NCI-H524 (cell line): Measurements from ENCODE around the gene MST1.

ENCODE experiments used
- DNase-seq, 2 experiments: peaks; one replicate each; lab custom pipeline; 2025; lab: John Stamatoyannopoulos, UW

MST1 gene

DNA sequence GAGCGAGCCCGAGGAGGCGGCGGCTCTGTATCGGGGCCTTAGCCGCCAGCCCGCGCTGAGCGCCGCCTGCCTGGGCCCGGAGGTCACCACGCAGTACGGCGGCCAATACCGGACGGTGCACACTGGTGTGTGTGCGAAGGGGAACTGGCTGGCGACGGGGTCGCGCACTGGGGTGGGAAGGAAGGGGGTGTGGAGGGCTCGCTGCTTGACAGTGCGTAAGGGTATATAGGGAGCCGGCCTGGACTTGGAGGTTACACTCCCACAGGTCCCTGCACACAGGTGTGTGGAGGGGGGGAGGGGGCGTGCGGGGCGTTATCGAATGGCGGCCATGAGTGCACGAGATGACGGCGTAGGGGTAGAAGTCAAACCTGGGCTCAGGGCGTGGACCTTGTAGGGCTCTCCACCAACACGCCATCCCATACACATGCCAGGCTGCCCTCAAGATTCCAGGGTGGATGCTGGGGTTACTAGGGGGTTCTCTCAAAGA lies 14.7 kb downstream of the MST1 start:
- no peak for DNase-seq

- no peak for DNase-seq
Measured at GRCh38 chr3:49673715-49674496, 15.4 kb downstream of the MST1 start, which contains the start of gene APEH. TSS of gene APEH (plus strand) at chr3:49674351. CDS start at chr3:49674402, 51 bp downstream.

GRCh38 chr3:49673121-49673714 lies 16.1 kb downstream of the MST1 start:
- DNase-seq = no peak

DNA sequence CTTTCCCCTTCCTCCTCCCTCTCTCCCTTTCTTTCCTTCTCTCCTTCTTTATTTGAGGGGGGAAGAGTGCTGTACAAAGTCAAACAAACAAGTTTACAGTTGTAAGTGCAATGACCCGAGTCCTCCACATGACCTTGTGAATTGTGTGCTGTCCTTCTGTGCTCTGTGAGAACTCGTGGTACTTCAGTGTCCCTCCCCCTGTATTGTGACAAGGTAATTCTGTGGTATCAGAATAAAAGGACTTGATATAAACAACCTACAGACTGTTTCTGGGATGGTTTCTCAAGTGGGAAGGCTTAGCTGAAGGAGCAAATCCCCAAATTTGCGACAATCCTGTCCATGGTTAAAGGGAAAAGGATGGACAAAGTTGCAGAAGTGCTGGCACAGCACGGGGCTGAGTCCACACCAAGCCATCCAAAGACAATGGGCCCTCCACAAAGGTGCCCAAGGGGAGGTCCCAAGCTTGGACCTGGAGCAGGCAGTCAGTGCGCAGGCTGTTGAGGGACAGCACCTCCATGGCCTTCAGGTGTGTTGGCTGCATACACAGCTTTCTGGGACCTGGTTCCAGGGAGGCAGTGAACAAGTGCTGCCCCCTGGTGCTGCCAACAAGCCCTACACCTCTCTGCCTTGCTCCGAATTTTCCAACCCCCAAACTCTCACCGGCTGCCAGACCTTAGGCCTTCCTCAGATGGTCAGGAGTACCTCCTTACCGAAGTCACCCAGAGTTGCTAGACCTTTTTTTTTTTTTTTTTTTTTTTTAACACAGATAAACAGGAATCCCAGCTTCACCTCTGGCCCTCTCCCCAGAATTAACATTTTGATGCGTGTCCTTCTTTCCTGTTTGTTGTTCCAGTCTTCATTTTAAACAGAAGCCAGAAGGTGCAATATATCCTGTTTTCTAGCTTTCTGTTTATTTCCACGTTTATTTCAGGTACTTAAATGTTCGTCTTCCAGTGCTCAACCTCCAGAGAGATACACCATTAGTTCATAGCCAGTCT lies 17.7 kb downstream of the MST1 start:
- DNase-seq = no peak

DNA sequence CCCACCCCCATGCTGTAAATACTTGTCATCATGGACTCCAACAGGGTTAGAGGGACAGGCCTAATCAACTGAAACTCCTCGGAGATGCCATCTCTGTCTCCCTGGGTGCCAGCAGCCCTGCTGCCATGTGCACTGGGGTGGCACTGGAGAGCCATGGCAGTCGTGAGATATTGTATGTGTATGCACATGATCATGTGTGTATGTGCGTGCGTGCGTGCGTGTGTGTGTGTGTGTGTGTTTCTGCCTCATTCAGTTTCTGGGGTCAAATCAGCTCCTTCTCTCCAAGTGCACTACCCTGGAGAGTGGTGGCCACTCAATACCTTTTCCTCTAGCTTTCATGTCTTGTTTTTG lies 18.4 kb downstream of the MST1 start:
- no peak for DNase-seq

GRCh38 chr3:49669352-49669751 lies 19.9 kb downstream of the MST1 start:
- no peak for DNase-seq

DNA sequence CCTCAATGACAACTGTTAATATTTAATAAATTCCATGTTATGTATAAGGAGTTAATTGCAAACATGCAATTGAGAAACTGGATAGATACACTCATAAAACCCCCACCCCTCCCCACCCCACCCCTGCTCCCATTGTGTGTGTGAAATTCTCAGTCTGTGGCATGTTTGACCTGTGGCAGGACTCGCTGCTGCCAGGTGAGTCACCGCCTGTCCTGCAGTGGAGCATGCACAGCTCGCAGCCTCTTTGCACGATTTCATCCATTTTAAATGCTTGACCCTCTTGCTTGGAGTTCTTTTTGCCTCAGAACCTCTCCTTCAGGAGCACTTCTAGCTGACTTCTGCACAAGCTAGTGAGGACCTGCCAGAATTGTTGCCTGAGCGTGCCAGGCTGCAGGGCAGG lies 20.4 kb downstream of the MST1 start:
- no peak for DNase-seq

DNA sequence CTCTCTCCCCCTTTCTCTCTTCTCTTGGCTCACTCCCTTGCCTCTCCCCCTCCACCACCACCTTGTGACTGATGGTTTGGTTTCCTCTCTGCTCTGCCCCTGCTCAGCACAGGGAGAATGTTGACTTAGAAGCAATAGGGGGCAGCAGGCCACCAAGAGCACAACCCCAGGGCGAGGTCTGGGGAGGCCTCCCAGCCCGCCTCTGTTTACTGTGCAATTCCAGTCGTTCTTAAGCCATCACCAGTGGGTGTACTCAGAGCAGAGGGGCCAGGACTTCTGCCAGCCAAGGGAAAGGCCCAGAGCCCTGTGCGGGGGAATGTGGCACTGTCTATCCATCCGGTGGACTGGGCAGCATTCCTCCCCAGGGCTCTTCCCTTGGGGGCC lies 20.9 kb downstream of the MST1 start:
- no peak for DNase-seq

DNA sequence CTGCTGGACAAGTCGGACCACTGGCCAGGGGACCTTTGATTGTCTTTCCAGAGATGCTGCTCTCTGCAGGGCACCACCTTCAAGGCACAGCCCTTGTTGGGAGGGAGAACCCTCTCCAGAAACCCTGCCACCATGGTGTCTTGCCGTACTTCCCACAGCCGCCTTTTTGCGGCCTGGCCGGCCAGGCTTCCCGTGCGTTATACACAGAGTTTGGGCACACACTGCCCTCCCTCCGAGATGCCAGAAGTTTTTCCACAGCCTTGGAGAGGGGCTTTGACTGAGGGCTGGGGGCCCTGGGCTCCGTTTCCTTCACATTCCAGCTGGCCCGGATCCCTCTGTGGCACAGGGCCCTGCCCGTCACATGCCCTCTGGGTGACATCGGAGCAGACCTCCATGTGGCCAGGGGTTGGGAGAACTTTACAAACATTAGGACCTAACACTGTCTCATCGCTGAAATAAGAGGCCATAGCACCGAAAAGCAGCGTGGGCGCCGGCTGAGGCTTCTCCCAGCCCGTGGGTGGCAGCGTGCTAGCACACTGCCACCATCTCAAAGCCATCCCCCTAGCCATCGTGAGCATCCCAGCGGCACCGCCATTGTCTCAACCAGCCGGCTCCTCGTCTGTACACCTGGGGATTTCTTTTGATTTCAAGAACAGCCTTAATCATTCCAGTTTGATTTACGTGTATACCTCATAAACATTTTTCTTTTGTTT lies 21.4 kb downstream of the MST1 start:
- DNase-seq = no peak

DNA sequence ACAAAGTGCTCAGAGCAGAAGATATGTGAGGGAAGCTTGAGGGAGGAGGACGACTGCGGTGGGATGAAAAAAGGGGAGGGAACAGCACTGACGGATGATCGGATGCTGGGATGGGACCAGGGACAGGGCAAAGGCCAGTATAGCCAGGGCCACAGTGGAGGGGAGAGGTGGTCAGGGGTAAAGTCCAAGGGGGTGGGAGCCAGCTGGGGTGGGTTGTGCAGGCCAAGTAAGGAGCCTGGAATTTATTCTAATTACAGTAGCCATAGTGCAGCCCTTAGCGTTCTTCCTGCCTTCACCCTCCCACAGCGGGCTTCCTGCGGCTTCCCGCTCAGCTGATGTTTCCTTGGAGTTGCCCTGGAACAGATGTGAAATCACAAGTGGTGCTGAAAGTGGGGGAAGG lies 22.7 kb downstream of the MST1 start:
- DNase-seq = no peak

GRCh38 chr3:49665822-49666519 lies 23.3 kb downstream of the MST1 start:
- DNase-seq = no peak

- DNase-seq = no peak
Measured at GRCh38 chr3:49664300-49664699, 25.0 kb downstream of the MST1 start.

- DNase-seq = no peak
Measured at GRCh38 chr3:49663831-49664230, 25.4 kb downstream of the MST1 start.

- no peak for DNase-seq
Measured at GRCh38 chr3:49662720-49663413, 26.4 kb downstream of the MST1 start.

DNA sequence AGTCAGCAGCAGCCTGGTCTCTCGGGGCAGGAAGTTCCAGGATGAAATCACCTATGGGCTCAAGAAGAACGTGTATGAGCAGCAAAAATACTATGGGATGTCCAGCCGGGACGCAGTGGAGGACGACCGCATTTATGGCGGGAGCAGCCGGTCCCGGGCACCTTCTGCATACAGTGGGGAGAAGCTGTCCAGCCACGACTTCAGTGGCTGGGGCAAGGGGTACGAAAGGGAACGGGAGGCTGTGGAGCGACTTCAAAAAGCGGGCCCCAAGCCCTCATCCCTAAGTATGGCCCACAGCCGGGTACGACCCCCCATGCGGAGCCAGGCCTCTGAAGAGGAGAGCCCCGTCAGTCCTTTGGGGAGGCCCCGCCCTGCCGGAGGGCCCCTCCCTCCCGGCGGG lies 27.3 kb downstream of the MST1 start:
- no peak for DNase-seq

- DNase-seq = no peak
Measured at GRCh38 chr3:49661281-49661680, 28.0 kb downstream of the MST1 start.

DNA sequence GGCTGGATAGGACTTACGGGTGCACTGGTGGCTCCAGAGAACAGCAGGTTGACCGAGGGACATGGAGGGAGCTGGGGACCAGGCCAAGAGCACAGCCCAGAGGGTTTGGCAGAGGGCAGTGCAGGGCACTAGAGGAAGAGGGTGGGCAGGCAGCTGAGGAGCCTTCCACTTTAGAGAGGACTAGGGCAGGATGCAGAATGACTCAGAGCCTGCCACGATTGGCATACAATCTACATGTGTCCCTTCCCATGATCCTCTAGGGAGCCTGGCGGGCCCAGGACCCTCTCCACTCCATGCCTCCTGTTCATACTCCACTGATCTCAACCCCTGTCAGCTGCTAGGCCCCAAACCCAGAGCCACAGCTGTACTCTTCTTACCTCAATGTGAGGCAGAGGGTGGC lies 29.5 kb downstream of the MST1 start:
- no peak for DNase-seq

- no peak for DNase-seq
Measured at GRCh38 chr3:49658711-49659110, 30.6 kb downstream of the MST1 start.

- DNase-seq = no peak
Measured at GRCh38 chr3:49657208-49657915, 31.9 kb downstream of the MST1 start.

- no peak for DNase-seq
Measured at GRCh38 chr3:49656541-49657112, 32.6 kb downstream of the MST1 start.
